ENCODE measurements around the gene AFF2. TPM values are rescaled to one million over a fixed set of nuclear protein-coding genes. Genes with fewer than 3 reads are reported as not detected.

Gene AFF2
- total RNA-seq, 1 experiment from 2014 or later, result 0.05 TPM

- Histone ChIP-seq H3K4me2 (ENCODE audit: low read length) (no peak overlapping the region), H3K79me2 (ENCODE audit: insufficient read depth, low read length) (no peaks in the 10 kb centered on the region), H3K27me3 (ENCODE audit: insufficient read depth, low read length) (no peaks in the 10 kb centered on the region), H2AFZ (ENCODE audit: low read depth, low read length, poor library complexity, severe bottlenecking) (no peak overlapping the region), H3K27ac (ENCODE audit: low read depth, low read length) (no peak overlapping the region), H4K20me1 (ENCODE audit: insufficient read depth) (no peaks in the 10 kb centered on the region), H3K36me3 (ENCODE audit: control insufficient read depth in 1 of 2, insufficient read depth in 2 of 2, low read length in 2 of 2) (no peaks in the 10 kb centered on the region), H3K9me3 (ENCODE audit: control insufficient read depth in 1 of 2, insufficient read depth in 1 of 2, low read depth in 1 of 2, low read length in 2 of 2) (no peaks in the 10 kb centered on the region; a peak in 1 of 4 replicates), H3K4me3 (replicated peaks in 1 of 2; ENCODE audit: low read depth in 1 of 2, low read length in 2 of 2) (no peak overlapping the region), H3K9me2 (ENCODE audit: insufficient read depth) (no peaks in the 10 kb centered on the region), H3K4me1 (ENCODE audit: control insufficient read depth in 1 of 2, insufficient read depth in 2 of 2, low read length in 2 of 2) (no peaks in the 10 kb centered on the region), H3K9ac (ENCODE audit: low read length) (no peak overlapping the region)
- POLR2A ChIA-PET, result no interaction called here
- RAD21 ChIA-PET (ENCODE audit: low non-redundant PET in 1 of 2, low total read pairs in 2 of 2, uncharacterized antibody in 2 of 2, unreplicated experiment in 2 of 2), result no interaction called here
- TF ChIP-seq EGR1 (IDR thresholded peaks at IDR 0.05; ENCODE audit: low read depth) (no peak), ELF1 (IDR thresholded peaks at IDR 0.05; ENCODE audit: borderline replicate concordance, low read depth) (no peak), POLR2A (IDR thresholded peaks at IDR 0.05; ENCODE audit: borderline replicate concordance, extremely low read depth, insufficient read depth, insufficient read length) (no peak), CTCF (IDR thresholded peaks at IDR 0.05 in 2 of 3, conservative IDR thresholded peaks at IDR 0.05 in 1 of 3; ENCODE audit: borderline replicate concordance in 1 of 3, insufficient read depth in 1 of 3, low read depth in 2 of 3, low read length in 2 of 3) (no peak), SRF (IDR thresholded peaks at IDR 0.05; ENCODE audit: low read depth) (no peak), SP1 (IDR thresholded peaks at IDR 0.05; ENCODE audit: low read depth) (no peak), ATF3 (IDR thresholded peaks at IDR 0.05) (no peak), TCF7L2 (IDR thresholded peaks at IDR 0.05; ENCODE audit: borderline replicate concordance, extremely low read depth, insufficient read depth, insufficient read length) (no peak)
- no TSS peak for BruUV-seq (replicated peaks)
- DNase-seq (ENCODE audit: low read depth, low spot score) (no peak), ATAC-seq (no peak)
- intact Hi-C loops (cut with micrococcal nuclease), result no loop called here
- CTCF ChIA-PET, result no interaction called here
Measured at GRCh38 chrX:148813422-148813821, 313.0 kb downstream of the AFF2 start.

- Histone ChIP-seq H3K36me3 (ENCODE audit: control insufficient read depth in 1 of 2, insufficient read depth in 2 of 2, low read length in 2 of 2) (no peaks in the 10 kb centered on the region), H3K4me1 (ENCODE audit: control insufficient read depth in 1 of 2, insufficient read depth in 2 of 2, low read length in 2 of 2) (no peaks in the 10 kb centered on the region), H3K79me2 (ENCODE audit: insufficient read depth, low read length) (no peaks in the 10 kb centered on the region), H2AFZ (ENCODE audit: low read depth, low read length, poor library complexity, severe bottlenecking) (no peak overlapping the region), H3K9ac (ENCODE audit: low read length) (no peak overlapping the region), H3K9me3 (ENCODE audit: control insufficient read depth in 1 of 2, insufficient read depth in 1 of 2, low read depth in 1 of 2, low read length in 2 of 2) (no peaks in the 10 kb centered on the region; a peak in 1 of 4 replicates), H3K9me2 (ENCODE audit: insufficient read depth) (no peaks in the 10 kb centered on the region), H3K4me3 (replicated peaks in 1 of 2; ENCODE audit: low read depth in 1 of 2, low read length in 2 of 2) (no peak overlapping the region), H3K27me3 (ENCODE audit: insufficient read depth, low read length) (no peaks in the 10 kb centered on the region), H3K4me2 (ENCODE audit: low read length) (no peak overlapping the region), H4K20me1 (ENCODE audit: insufficient read depth) (no peaks in the 10 kb centered on the region), H3K27ac (ENCODE audit: low read depth, low read length) (no peak overlapping the region)
- ChIA-PET POLR2A (no interaction called here), CTCF (no interaction called here), RAD21 (ENCODE audit: low non-redundant PET in 1 of 2, low total read pairs in 2 of 2, uncharacterized antibody in 2 of 2, unreplicated experiment in 2 of 2) (no interaction called here)
- DNase-seq (ENCODE audit: low read depth, low spot score) (no peak), ATAC-seq (no peak)
- BruUV-seq (replicated peaks), result no TSS peak
- intact Hi-C loops (cut with micrococcal nuclease), result no loop called here
- TF ChIP-seq ZBTB33 (IDR thresholded peaks at IDR 0.05; ENCODE audit: extremely low read depth, insufficient replicate concordance, low read length) (no peak), JUND (IDR thresholded peaks at IDR 0.05) (no peak), SP1 (IDR thresholded peaks at IDR 0.05; ENCODE audit: low read depth) (no peak), POLR2AphosphoS5 (IDR thresholded peaks at IDR 0.05; ENCODE audit: low read depth, low read length) (no peak), EZH2 (IDR thresholded peaks at IDR 0.05) (no peak), MAX (IDR thresholded peaks at IDR 0.05) (no peak), CBX3 (IDR thresholded peaks at IDR 0.05; ENCODE audit: low read depth) (no peak), ZFX (IDR thresholded peaks at IDR 0.05) (no peak)
Measured at GRCh38 chrX:148813967-148814366, 313.6 kb downstream of the AFF2 start.

All from HCT116 (cell line).